Activated T-helper 2 cell treated with anti-CD3 and anti-CD28 coated beads, Interferon-gamma antibody, Interleukin-2, Interleukin-4, amounts not matched to agents 10 μg/mL and 5 μg/mL and 100 μg/mL, durations not matched to agents 14 hours and 24 hours and 36 hours (primary cell): ENCODE results near the gene CLEC2L. TPM values are rescaled to one million over a fixed set of nuclear protein-coding genes. Genes with fewer than 3 reads are reported as not detected.

Experiments used
- DNase-seq: peaks from one replicate; pipeline ENCODE4 v3.0.0; 2021; ENCODE audit warnings: low spot score
- H3K27ac Mint-ChIP-seq: one replicate; pipeline ENCODE4 v1.8.0; 2021; ENCODE audit warnings: mixed read lengths
- H3K27me3 Mint-ChIP-seq: one replicate; pipeline ENCODE4 v1.8.0; 2021; ENCODE audit warnings: low read depth, mixed read lengths
- H3K36me3 Mint-ChIP-seq: one replicate; pipeline ENCODE4 v1.8.0; 2021; ENCODE audit warnings: low read depth, mixed read lengths
- H3K4me1 Mint-ChIP-seq: one replicate; pipeline ENCODE4 v1.8.0; 2021; ENCODE audit warnings: low read depth, mixed read lengths
- H3K4me3 Mint-ChIP-seq: one replicate; pipeline ENCODE4 v1.8.0; 2021; ENCODE audit warnings: low read depth, mild to moderate bottlenecking, moderate library complexity, mixed read lengths
- H3K9me3 Mint-ChIP-seq: one replicate; pipeline ENCODE4 v1.8.0; 2021; ENCODE audit warnings: mixed read lengths
- intact Hi-C: fragments of 100-400 bp; cut with micrococcal nuclease; formaldehyde crosslinking; loops from one replicate; pipeline ENCODE4 v1.15.1; 2023
- total RNA-seq: library from RNA; stranded (reverse); gene quantifications from 2 replicates; pipeline ENCODE4 v1.2.3, GENCODE V29; 2022

Gene CLEC2L
- total RNA-seq, 1 donor from 2014 or later = not detected

GRCh38 chr7:139526578-139527544 is 3.4 kb downstream of the CLEC2L start:
- Mint-ChIP-seq H3K4me3 (no peak overlapping the region), H3K9me3 (no peaks in the 10 kb centered on the region), H3K27ac (no peak overlapping the region), H3K27me3 (peaks cover 46% of the 10 kb centered on the region), H3K4me1 (peaks cover 5% of the 10 kb centered on the region), H3K36me3 (no peaks in the 10 kb centered on the region)
- DNase-seq = no peak
- intact Hi-C loops = no loop called here

- Mint-ChIP-seq H3K27ac (no peak overlapping the region), H3K36me3 (no peaks in the 10 kb centered on the region), H3K9me3 (no peaks in the 10 kb centered on the region), H3K4me1 (peaks cover 4% of the 10 kb centered on the region), H3K27me3 (peaks cover 37% of the 10 kb centered on the region), H3K4me3 (no peak overlapping the region)
- no peak for DNase-seq
- intact Hi-C loops = no loop called here
These were observed 7.6 kb downstream of the CLEC2L start for GRCh38 chr7:139531094-139531493.

GRCh38 chr7:139532636-139533155 is 9.2 kb downstream of the CLEC2L start:
- no peaks in the 10 kb centered on the region for H3K4me1 Mint-ChIP-seq
- DNase-seq = no peak
- no peaks in the 10 kb centered on the region for H3K9me3 Mint-ChIP-seq
- H3K36me3 Mint-ChIP-seq = no peaks in the 10 kb centered on the region
- H3K27me3 Mint-ChIP-seq = peaks cover 44% of the 10 kb centered on the region
- intact Hi-C loops = no loop called here
- no peak overlapping the region for H3K4me3 Mint-ChIP-seq
- H3K27ac Mint-ChIP-seq = no peak overlapping the region

GRCh38 chr7:139534096-139534495 is 10.6 kb downstream of the CLEC2L start:
- H3K4me1 Mint-ChIP-seq = no peaks in the 10 kb centered on the region
- H3K27me3 Mint-ChIP-seq = peaks cover 36% of the 10 kb centered on the region
- intact Hi-C loops = no loop called here
- no peak overlapping the region for H3K27ac Mint-ChIP-seq
- H3K36me3 Mint-ChIP-seq = no peaks in the 10 kb centered on the region
- no peak for DNase-seq
- no peaks in the 10 kb centered on the region for H3K9me3 Mint-ChIP-seq
- no peak overlapping the region for H3K4me3 Mint-ChIP-seq

- Mint-ChIP-seq H3K27ac (no peak overlapping the region), H3K27me3 (peaks cover 35% of the 10 kb centered on the region), H3K4me1 (no peaks in the 10 kb centered on the region), H3K4me3 (no peak overlapping the region), H3K9me3 (no peaks in the 10 kb centered on the region), H3K36me3 (no peaks in the 10 kb centered on the region)
- DNase-seq = no peak
- intact Hi-C loops = no loop called here
These were observed 11.6 kb downstream of the CLEC2L start for GRCh38 chr7:139534966-139535651.

GRCh38 chr7:139536152-139536551 is 12.7 kb downstream of the CLEC2L start:
- H3K27ac Mint-ChIP-seq = no peak overlapping the region
- H3K27me3 Mint-ChIP-seq = peaks cover 32% of the 10 kb centered on the region
- DNase-seq = no peak
- H3K4me3 Mint-ChIP-seq = no peak overlapping the region
- H3K4me1 Mint-ChIP-seq = no peaks in the 10 kb centered on the region
- no peaks in the 10 kb centered on the region for H3K36me3 Mint-ChIP-seq
- intact Hi-C loops = no loop called here
- no peaks in the 10 kb centered on the region for H3K9me3 Mint-ChIP-seq

- intact Hi-C loops = no loop called here
- no peak overlapping the region for H3K27ac Mint-ChIP-seq
- no peaks in the 10 kb centered on the region for H3K4me1 Mint-ChIP-seq
- peaks cover 18% of the 10 kb centered on the region for H3K27me3 Mint-ChIP-seq
- no peaks in the 10 kb centered on the region for H3K36me3 Mint-ChIP-seq
- no peak overlapping the region for H3K4me3 Mint-ChIP-seq
- DNase-seq = no peak
- no peaks in the 10 kb centered on the region for H3K9me3 Mint-ChIP-seq
These were observed 15.6 kb downstream of the CLEC2L start for GRCh38 chr7:139538881-139539635.

GRCh38 chr7:139540203-139540602 is 16.7 kb downstream of the CLEC2L start:
- H3K27me3 Mint-ChIP-seq = peaks cover 13% of the 10 kb centered on the region
- H3K4me3 Mint-ChIP-seq = no peak overlapping the region
- H3K9me3 Mint-ChIP-seq = no peaks in the 10 kb centered on the region
- H3K4me1 Mint-ChIP-seq = no peaks in the 10 kb centered on the region
- no peaks in the 10 kb centered on the region for H3K36me3 Mint-ChIP-seq
- no peak overlapping the region for H3K27ac Mint-ChIP-seq
- no peak for DNase-seq
- intact Hi-C loops = no loop called here

- Mint-ChIP-seq H3K4me1 (no peaks in the 10 kb centered on the region), H3K27me3 (peaks cover 7% of the 10 kb centered on the region), H3K9me3 (no peaks in the 10 kb centered on the region), H3K36me3 (no peaks in the 10 kb centered on the region), H3K27ac (no peak overlapping the region), H3K4me3 (no peak overlapping the region)
- intact Hi-C loops = no loop called here
- DNase-seq = no peak
These were observed 18.3 kb downstream of the CLEC2L start for GRCh38 chr7:139541600-139542307.

- intact Hi-C loops = no loop called here
These were observed 19.0 kb downstream of the CLEC2L start for GRCh38 chr7:139542308-139543151.

GRCh38 chr7:139543801-139544603 is 20.5 kb downstream of the CLEC2L start:
- no peaks in the 10 kb centered on the region for H3K36me3 Mint-ChIP-seq
- H3K27ac Mint-ChIP-seq = no peak overlapping the region
- no peaks in the 10 kb centered on the region for H3K4me1 Mint-ChIP-seq
- H3K4me3 Mint-ChIP-seq = no peak overlapping the region
- H3K9me3 Mint-ChIP-seq = no peaks in the 10 kb centered on the region
- no peaks in the 10 kb centered on the region for H3K27me3 Mint-ChIP-seq
- DNase-seq = no peak
- intact Hi-C loops = no loop called here

More at GRCh38 chr7:139542308-139543151, 19.0 kb downstream of the CLEC2L start:
- no peak overlapping the region for H3K27ac Mint-ChIP-seq
- no peaks in the 10 kb centered on the region for H3K9me3 Mint-ChIP-seq
- no peak overlapping the region for H3K4me3 Mint-ChIP-seq
- H3K4me1 Mint-ChIP-seq = no peaks in the 10 kb centered on the region
- DNase-seq = no peak
- peaks cover 1% of the 10 kb centered on the region for H3K27me3 Mint-ChIP-seq
- H3K36me3 Mint-ChIP-seq = no peaks in the 10 kb centered on the region
